Liver (tissue), 9 donors: ENCODE results near the gene MLLT6. TPM values are rescaled to one million over a fixed set of nuclear protein-coding genes. Genes with fewer than 3 reads are reported as not detected.

Source experiments
- DNase-seq: peaks from one replicate; pipeline ENCODE4 v3.0.0-alpha.2; 2017; ENCODE audit warnings: low spot score
- H3K27ac ChIP-seq, 2 donors: one replicate each; pipeline ENCODE4 v1.7.0; 2013; ENCODE audit warnings: inconsistent platforms in 2 of 2, low read length in 2 of 2, control low read depth in 1 of 2, low read depth in 1 of 2, mild to moderate bottlenecking in 1 of 2
- H3K27me3 ChIP-seq, 4 donors: one replicate each; pipeline versions ENCODE4 v1.6.1 to v1.7.0; 2013; ENCODE audit warnings: low read length in 3 of 4, inconsistent platforms in 1 of 4, mild to moderate bottlenecking in 1 of 4, moderate library complexity in 1 of 4; ENCODE audit not compliant: control insufficient read depth in 4 of 4, insufficient read depth in 4 of 4
- H3K36me3 ChIP-seq, 4 donors: one replicate each; pipeline versions ENCODE4 v1.6.1 to v1.7.0; 2013; ENCODE audit warnings: low read length in 3 of 4, mild to moderate bottlenecking in 3 of 4, low read depth in 1 of 4, moderate library complexity in 1 of 4; ENCODE audit not compliant: control insufficient read depth in 4 of 4, insufficient read depth in 3 of 4
- H3K4me1 ChIP-seq, 4 donors: one replicate each; pipeline versions ENCODE4 v1.6.1 to v1.7.0; 2013; ENCODE audit warnings: low read length in 3 of 4, mild to moderate bottlenecking in 3 of 4, moderate library complexity in 1 of 4; ENCODE audit not compliant: control insufficient read depth in 4 of 4, insufficient read depth in 4 of 4
- H3K4me3 ChIP-seq, 3 donors: one replicate each; pipeline versions ENCODE4 v1.6.1 to v1.7.0; 2013; ENCODE audit warnings: low read length in 3 of 3, control low read depth in 1 of 3, low read depth in 1 of 3, mild to moderate bottlenecking in 1 of 3
- H3K9ac ChIP-seq, 2 donors: one replicate each; pipeline ENCODE4 v1.7.0; 2013; ENCODE audit warnings: low read length in 2 of 2, mild to moderate bottlenecking in 2 of 2, moderate library complexity in 2 of 2, control low read depth in 1 of 2, low read depth in 1 of 2
- H3K9me3 ChIP-seq, 4 donors: one replicate each; pipeline versions ENCODE4 v1.6.1 to v1.7.0; 2013; ENCODE audit warnings: low read length in 3 of 4; ENCODE audit not compliant: control insufficient read depth in 4 of 4
- CTCF ChIP-seq: fragments of 150-350 bp; IDR thresholded peaks from 2 replicates; pipeline ENCODE4 v1.5.1; 2017; ENCODE audit warnings: improper control_type of control experiment, low read depth, low read length; ENCODE audit not compliant: missing input control
- FOXA1 ChIP-seq: IDR thresholded peaks from 2 replicates; pipeline ENCODE4 v1.6.1; 2016; ENCODE audit warnings: antibody characterized with exemption
- FOXA2 ChIP-seq: IDR thresholded peaks from 2 replicates; pipeline ENCODE4 v1.6.1; 2016; ENCODE audit warnings: antibody characterized with exemption
- HNF4A ChIP-seq, 2 donors: conservative IDR thresholded peaks; 2 replicates each; pipeline ENCODE4 v1.6.1; 2016; ENCODE audit warnings: antibody characterized with exemption in 2 of 2, mild to moderate bottlenecking in 2 of 2
- MAX ChIP-seq: IDR thresholded peaks from 2 replicates; pipeline ENCODE4 v1.6.1; 2016; ENCODE audit warnings: antibody characterized with exemption
- NR2F2 ChIP-seq: IDR thresholded peaks from 2 replicates; pipeline ENCODE4 v1.6.1; 2016; ENCODE audit warnings: antibody characterized with exemption
- RAD21 ChIP-seq, 2 donors: IDR thresholded peaks; 2 replicates each; pipeline ENCODE4 v1.6.1; 2016; ENCODE audit warnings: antibody characterized with exemption in 2 of 2, mild to moderate bottlenecking in 2 of 2
- REST ChIP-seq: IDR thresholded peaks from 2 replicates; pipeline ENCODE4 v1.6.1; 2016; ENCODE audit warnings: antibody characterized with exemption, mild to moderate bottlenecking
- SP1 ChIP-seq: IDR thresholded peaks from 2 replicates; pipeline ENCODE4 v1.6.1; 2018; ENCODE audit warnings: antibody characterized with exemption, mild to moderate bottlenecking
- YY1 ChIP-seq: IDR thresholded peaks from 2 replicates; pipeline ENCODE4 v1.6.1; 2016; ENCODE audit warnings: antibody characterized with exemption, mild to moderate bottlenecking
- ZBTB33 ChIP-seq: IDR thresholded peaks from 2 replicates; pipeline ENCODE4 v1.6.1; 2016; ENCODE audit warnings: antibody characterized with exemption
- WGBS: extraction: QIAGEN DNeasy Blood & Tissue Kit; methylation state at CpG from one replicate; pipeline ENCODE4 v1.1.7; 2013; 5-methylcytosine and 5-hydroxymethylcytosine counted together
- polyA plus RNA-seq, 2 donors: library from polyadenylated mRNA; stranded (reverse) in 1 of 2; unstranded in 1 of 2; fragments of 200-250 nt in 1 of 2; fragments of >200 nt in 1 of 2; fragmentation: Nextera tagmentation in 1 of 2; extraction: Ambion mirVana in 1 of 2; gene quantifications; one replicate each; pipeline versions ENCODE4 v1.2.1 to v1.2.3, GENCODE V29; 2013 to 2015
- total RNA-seq, 2 donors: library from RNA; depleted of rRNA; stranded (reverse); fragments of >200 nt; gene quantifications; one replicate each; pipeline ENCODE4 v1.2.3, GENCODE V29; 2014
- donor health status: healthy.
- donor health status: healthy.
- donor health status: healthy.
- donor health status: healthy.
- donor health status: healthy.

MLLT6 gene
- total and polyA plus RNA-seq, 4 donors, result 3.3 to 22.8 (median 8.1) TPM

- no peaks in the 10 kb centered on the region for H3K27me3 ChIP-seq
Measured at GRCh38 chr17:38747463-38748148, 42.5 kb downstream of the MLLT6 start.

GRCh38 chr17:38748149-38748891 is 43.2 kb downstream of the MLLT6 start, which contains the start of gene PCGF2:
PCGF2 (minus strand) TSS chr17:38748336; CDS start chr17:38740402, 7,934 bp downstream.
- no peaks in the 10 kb centered on the region for H3K36me3 ChIP-seq
- TF ChIP-seq FOXA2 (no peak), REST (no peak), MAX (no peak), CTCF (no peak), RAD21 (IDR thresholded peaks at IDR 0.05) (no peak), NR2F2 (no peak), SP1 (no peak), ZBTB33 (no peak), YY1 (no peak), FOXA1 (no peak), HNF4A (conservative IDR thresholded peaks at IDR 0.05) (no peak)
- H3K27me3 ChIP-seq, result no peaks in the 10 kb centered on the region
- H3K27ac ChIP-seq, result peak within 1 kb of the TSS; percentile 38 to 69
- H3K9ac ChIP-seq, result peak within 1 kb of the TSS in 1 of 2 donors; percentile 26
- no peaks in the 10 kb centered on the region for H3K9me3 ChIP-seq
- H3K4me3 ChIP-seq, result peak within 1 kb of the TSS; percentile 22 to 71 (median 60)
- peaks cover 15 to 47% (median 36%) of the 10 kb centered on the region in 4 donors for H3K4me1 ChIP-seq
- 2% methylated on average over 47 of the region's 47 CpGs for WGBS
- DNase-seq, result peak; percentile 68

More at GRCh38 chr17:38747463-38748148, 42.5 kb downstream of the MLLT6 start:
- Histone ChIP-seq H3K4me3 (peak overlapping the region in 2 of 3 donors; percentile 59 to 60), H3K4me1 (peaks cover 16 to 46% (median 34%) of the 10 kb centered on the region in 4 donors), H3K9me3 (no peaks in the 10 kb centered on the region), H3K36me3 (no peaks in the 10 kb centered on the region), H3K9ac (peak overlapping the region in 1 of 2 donors; percentile 26), H3K27ac (peak overlapping the region; percentile 16 to 20)
- no peak for TF ChIP-seq MAX
- TF ChIP-seq FOXA1, result no peak
- peak; percentile 30 for TF ChIP-seq YY1
- TF ChIP-seq REST, result no peak
- TF ChIP-seq FOXA2, result no peak
- DNase-seq, result no peak
- 2% methylated on average over 64 of the region's 64 CpGs for WGBS
